GM23248 (cell line): Measurements from ENCODE around the gene SLC29A4. TPM values are rescaled to one million over a fixed set of nuclear protein-coding genes. Genes with fewer than 3 reads are reported as not detected.

ENCODE experiments used
- DNase-seq: peaks from one replicate; pipeline ENCODE4 v3.0.0-alpha.2; 2015
- H2AFZ ChIP-seq: fragments of 200-600 bp; sonication (generic); 2 replicates; pipeline ENCODE4 v1.6.1; 2016; ENCODE audit warnings: antibody characterized with exemption
- H3F3A ChIP-seq: fragments of 200-600 bp; sonication (generic); 2 replicates; pipeline ENCODE4 v1.6.1; 2016; ENCODE audit warnings: mild to moderate bottlenecking, antibody characterized with exemption, mixed run types; ENCODE audit not compliant: insufficient read depth
- H3K27ac ChIP-seq: fragments of 200-600 bp; sonication (generic); 2 replicates; pipeline ENCODE4 v1.5.1; 2016; ENCODE audit warnings: mild to moderate bottlenecking
- H3K27me3 ChIP-seq: fragments of 200-600 bp; sonication (generic); replicated peaks from 2 replicates; pipeline ENCODE4 v1.6.1; 2016; ENCODE audit warnings: mild to moderate bottlenecking; ENCODE audit not compliant: insufficient read depth
- H3K36me3 ChIP-seq: fragments of 200-600 bp; sonication (generic); 2 replicates; pipeline ENCODE4 v1.6.1; 2016; ENCODE audit warnings: low read depth, mild to moderate bottlenecking
- H3K4me1 ChIP-seq: fragments of 200-600 bp; sonication (generic); 2 replicates; pipeline ENCODE4 v1.6.1; 2016; ENCODE audit warnings: mild to moderate bottlenecking; ENCODE audit not compliant: insufficient read depth
- H3K4me2 ChIP-seq: fragments of 200-600 bp; sonication (generic); one replicate; pipeline ENCODE4 v1.6.1; 2016; ENCODE audit warnings: mild to moderate bottlenecking; ENCODE audit not compliant: unreplicated experiment
- H3K4me3 ChIP-seq: fragments of 200-600 bp; sonication (generic); 2 replicates; pipeline ENCODE4 v1.5.1; 2016; ENCODE audit warnings: mild to moderate bottlenecking
- H3K79me2 ChIP-seq: fragments of 200-600 bp; sonication (generic); 2 replicates; pipeline ENCODE4 v1.6.1; 2016; ENCODE audit warnings: mild to moderate bottlenecking; ENCODE audit not compliant: insufficient read depth
- H3K9ac ChIP-seq: fragments of 200-600 bp; sonication (generic); 2 replicates; pipeline ENCODE4 v1.6.1; 2016; ENCODE audit warnings: mild to moderate bottlenecking
- H3K9me2 ChIP-seq: fragments of 200-600 bp; sonication (generic); 2 replicates; pipeline ENCODE4 v1.6.1; 2016; ENCODE audit warnings: mixed run types, mild to moderate bottlenecking, moderate library complexity; ENCODE audit not compliant: insufficient read depth
- H3K9me3 ChIP-seq: fragments of 200-600 bp; sonication (generic); one replicate; pipeline ENCODE4 v1.6.1; 2017; ENCODE audit warnings: low read depth
- H4K20me1 ChIP-seq: fragments of 200-600 bp; sonication (generic); 2 replicates; pipeline ENCODE4 v1.6.0; 2016; ENCODE audit not compliant: insufficient read depth
- EZH2 ChIP-seq: fragments of 200-600 bp; sonication (generic); IDR thresholded peaks from 2 replicates; pipeline ENCODE4 v1.6.1; 2018; ENCODE audit warnings: antibody characterized with exemption, mild to moderate bottlenecking; ENCODE audit not compliant: insufficient read depth, poor library complexity, severe bottlenecking
- EZH2phosphoT487 ChIP-seq: fragments of 200-600 bp; sonication (generic); IDR thresholded peaks from 2 replicates; pipeline ENCODE4 v1.6.1; 2018; ENCODE audit warnings: antibody characterized with exemption, moderate library complexity, mild to moderate bottlenecking, low read depth; ENCODE audit not compliant: insufficient read depth
- WGBS, 2 experiments: methylation state at CpG; one replicate each; pipeline ENCODE4 v1.1.6; 2015 to 2017; ENCODE audit warnings: low lambda C conversion rate in 2 of 2, low coverage in 1 of 2; ENCODE audit errors: missing lambda C conversion rate in 2 of 2; 5-methylcytosine and 5-hydroxymethylcytosine counted together
- in situ Hi-C: fragments of 300-500 bp; cut with MboI; formaldehyde crosslinking; loops from 2 replicates; pipeline ENCODE4 v1.15.0; 2020
- polyA plus RNA-seq: library from polyadenylated mRNA; unstranded; fragments of >200 nt; fragmentation: Nextera tagmentation; extraction: Ambion mirVana; gene quantifications from 2 replicates; pipeline ENCODE4 v1.2.1, GENCODE V29; 2016
- total RNA-seq: library from RNA; depleted of rRNA; stranded (reverse); fragments of >200 nt; shearing (Covaris generic); gene quantifications from 2 replicates; pipeline ENCODE4 v1.2.3, GENCODE V29; 2014

The SLC29A4 gene
- total and polyA plus RNA-seq, 2 experiments from 2014 or later = 0.35 to 1.2 TPM

- H3K4me1 ChIP-seq = no peaks in the 10 kb centered on the region
- no peaks in the 10 kb centered on the region for H3K9me2 ChIP-seq
- TF ChIP-seq EZH2phosphoT487 = no peak
- no peak for TF ChIP-seq EZH2
- in situ Hi-C loops = no loop called here
- H3K9me3 ChIP-seq = no peaks in the 10 kb centered on the region
- no peak for DNase-seq
- no peak overlapping the region for H3K4me2 ChIP-seq
- peaks cover 94% of the 10 kb centered on the region for H3K79me2 ChIP-seq
- H3F3A ChIP-seq = peaks cover 3% of the 10 kb centered on the region; the same call in 1 of the 2 replicates
- 96 to 97% methylated on average over 11 of the region's 11 CpGs for WGBS, 2 experiments
- no peaks in the 10 kb centered on the region; the same call in 1 of the 2 replicates for H4K20me1 ChIP-seq
- no peaks in the 10 kb centered on the region for H3K27me3 ChIP-seq
- no peak overlapping the region for H3K27ac ChIP-seq
- H3K36me3 ChIP-seq = peaks cover 55% of the 10 kb centered on the region
- no peak overlapping the region for H3K4me3 ChIP-seq
- no peak overlapping the region for H2AFZ ChIP-seq
- H3K9ac ChIP-seq = no peak overlapping the region
Observed at GRCh38 chr7:5337047-5337446, 54.3 kb downstream of the SLC29A4 start.

GRCh38 chr7:5339955-5340354 is 57.2 kb downstream of the SLC29A4 start:
- Histone ChIP-seq H3K79me2 (peaks cover 97% of the 10 kb centered on the region), H3K36me3 (peaks cover 76% of the 10 kb centered on the region)
- TF ChIP-seq EZH2phosphoT487 (no peak), EZH2 (no peak)

GRCh38 chr7:5342631-5343030 is 59.9 kb downstream of the SLC29A4 start:
- Histone ChIP-seq H3K36me3 (peaks cover 56% of the 10 kb centered on the region), H3K4me2 (no peak overlapping the region), H3K27ac (no peak overlapping the region), H3K9me2 (no peaks in the 10 kb centered on the region), H3K9me3 (no peaks in the 10 kb centered on the region), H4K20me1 (no peaks in the 10 kb centered on the region), H3K27me3 (no peaks in the 10 kb centered on the region), H3K79me2 (peaks cover 93% of the 10 kb centered on the region), H3K9ac (no peak overlapping the region), H3K4me1 (no peaks in the 10 kb centered on the region), H3K4me3 (no peak overlapping the region), H2AFZ (no peak overlapping the region), H3F3A (peaks cover 3% of the 10 kb centered on the region; the same call in 1 of the 2 replicates)
- no peak for TF ChIP-seq EZH2
- WGBS, 2 experiments = 96 to 99% methylated on average over 6 of the region's 6 CpGs
- no peak for DNase-seq
- in situ Hi-C loops = no loop called here

More at GRCh38 chr7:5339955-5340354, 57.2 kb downstream of the SLC29A4 start:
- no peak overlapping the region for H3K4me2 ChIP-seq
- DNase-seq = no peak
- H3F3A ChIP-seq = peaks cover 3% of the 10 kb centered on the region; the same call in 1 of the 2 replicates
- 61 to 62% methylated on average over 2 of the region's 2 CpGs for WGBS, 2 experiments
- no peak overlapping the region for H3K9ac ChIP-seq
- no peak overlapping the region for H3K4me3 ChIP-seq
- H2AFZ ChIP-seq = no peak overlapping the region
- no peak overlapping the region for H3K27ac ChIP-seq
- H3K9me3 ChIP-seq = no peaks in the 10 kb centered on the region
- H3K4me1 ChIP-seq = no peaks in the 10 kb centered on the region
- no peaks in the 10 kb centered on the region; the same call in 1 of the 2 replicates for H4K20me1 ChIP-seq
- in situ Hi-C loops = no loop called here
- no peaks in the 10 kb centered on the region for H3K27me3 ChIP-seq
- no peaks in the 10 kb centered on the region for H3K9me2 ChIP-seq

- Histone ChIP-seq H3K4me2 (no peak overlapping the region), H3K9ac (no peak overlapping the region), H3K4me3 (no peak overlapping the region), H3K9me3 (no peaks in the 10 kb centered on the region), H3K27me3 (no peaks in the 10 kb centered on the region), H3K79me2 (peaks cover 91% of the 10 kb centered on the region), H3K27ac (no peak overlapping the region), H3K36me3 (peaks cover 50% of the 10 kb centered on the region), H3K9me2 (no peaks in the 10 kb centered on the region), H3F3A (peaks cover 3% of the 10 kb centered on the region; the same call in 1 of the 2 replicates), H2AFZ (no peak overlapping the region), H4K20me1 (no peaks in the 10 kb centered on the region), H3K4me1 (no peaks in the 10 kb centered on the region)
- TF ChIP-seq EZH2phosphoT487 (no peak), EZH2 (no peak)
- WGBS, 2 experiments = 91 to 100% methylated on average over 2 of the region's 2 CpGs
- no peak for DNase-seq
- in situ Hi-C loops = no loop called here
Observed at GRCh38 chr7:5343884-5344283, 61.1 kb downstream of the SLC29A4 start.

DNA sequence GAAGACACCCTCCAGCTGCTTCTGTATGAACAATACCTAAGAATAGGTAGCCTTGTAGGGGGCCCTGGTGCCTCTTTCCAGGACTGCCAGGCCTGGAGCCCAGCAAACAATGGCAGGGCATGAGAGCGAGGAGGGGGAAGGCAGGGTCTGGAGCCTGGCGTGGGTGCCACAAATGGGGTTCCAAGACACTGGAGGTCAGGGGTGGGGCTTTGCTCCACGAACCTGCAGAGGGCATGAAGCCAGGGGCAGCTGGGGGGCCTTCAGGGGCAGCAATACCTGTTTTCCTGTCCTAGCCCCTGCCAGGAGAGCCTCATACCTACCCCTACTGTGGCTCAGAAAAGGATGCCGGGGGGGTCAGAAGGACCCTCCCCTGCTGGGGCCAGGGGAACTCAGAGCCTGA is 61.6 kb downstream of the SLC29A4 start:
- Histone ChIP-seq H3K27me3 (no peaks in the 10 kb centered on the region), H3K4me3 (no peak overlapping the region), H3K79me2 (peaks cover 91% of the 10 kb centered on the region), H3F3A (peaks cover 3% of the 10 kb centered on the region; the same call in 1 of the 2 replicates), H3K27ac (no peak overlapping the region), H3K9me3 (no peaks in the 10 kb centered on the region), H3K4me1 (no peaks in the 10 kb centered on the region), H3K9ac (no peak overlapping the region), H2AFZ (no peak overlapping the region), H3K36me3 (peaks cover 45% of the 10 kb centered on the region), H3K4me2 (no peak overlapping the region), H4K20me1 (no peaks in the 10 kb centered on the region), H3K9me2 (no peaks in the 10 kb centered on the region)
- WGBS, 2 experiments = 79 to 92% methylated on average over 3 to 4 of the region's 4 CpGs
- in situ Hi-C loops = no loop called here
- TF ChIP-seq EZH2 = no peak
- no peak for TF ChIP-seq EZH2phosphoT487
- DNase-seq = no peak
